HCT116 (cell line): Measurements from ENCODE around the gene CTNNA2. TPM values are rescaled to one million over a fixed set of nuclear protein-coding genes. Genes with fewer than 3 reads are reported as not detected.

Experiments
- ATAC-seq: fragments of 200-7000 bp; cut with Tn5 transposase; 2 replicates; pipeline ENCODE4 v1.9.1; 2020; ENCODE audit warnings: mild to moderate bottlenecking, moderate library complexity
- BruUV-seq: library from RNA; stranded (reverse); fragments of 400-500 nt; replicated peaks from 2 replicates; lab custom pipeline; 2021; lab: Mats Ljungman, UMichigan
- CTCF ChIA-PET: fragments of 300-600 bp; sonication (Branson Sonifier 250); formaldehyde crosslinking; loops from one replicate; lab custom pipeline; 2021; ENCODE audit warnings: antibody characterized with exemption; lab: Charles Lee
- POLR2A ChIA-PET: fragments of 300-600, 350-600 bp; sonication (Branson Sonifier 250); formaldehyde crosslinking; loops from one replicate; lab custom pipeline; 2021; ENCODE audit warnings: antibody characterized with exemption; lab: Charles Lee
- RAD21 ChIA-PET, 2 experiments: fragments of 300-600 bp; sonication (Branson Sonifier 250); formaldehyde crosslinking; loops; one replicate each; lab custom pipeline; 2023; ENCODE audit warnings: low total read pairs in 2 of 2; ENCODE audit not compliant: uncharacterized antibody in 2 of 2, unreplicated experiment in 2 of 2, low non-redundant PET in 1 of 2; lab: Charles Lee
- DNase-seq: peaks from one replicate; pipeline ENCODE4 v3.0.0-alpha.2; 2010; ENCODE audit warnings: low read depth, low spot score
- H2AFZ ChIP-seq: fragments of 200-600 bp; shearing (Covaris generic), sonication (generic); 2 replicates; pipeline ENCODE4 v1.6.1; 2017; ENCODE audit warnings: low read depth, mixed run types, mixed read lengths, antibody characterized with exemption, low read length; ENCODE audit not compliant: poor library complexity, severe bottlenecking
- H3K27ac ChIP-seq: 2 replicates; pipeline ENCODE4 v1.5.1; 2012; ENCODE audit warnings: low read depth, low read length
- H3K27me3 ChIP-seq: fragments of 200-600 bp; sonication (generic); 2 replicates; pipeline ENCODE4 v1.6.1; 2016; ENCODE audit warnings: mixed run types, low read length, mixed read lengths; ENCODE audit not compliant: insufficient read depth
- H3K36me3 ChIP-seq, 2 experiments: fragments of 200-500 bp in 1 of 2; fragments of 200-600 bp in 1 of 2; sonication (Bioruptor generic) in 1 of 2; sonication (generic) in 1 of 2; 2 replicates each; pipeline versions ENCODE4 v1.5.1 to v1.6.1; 2014 to 2016; ENCODE audit warnings: low read length in 2 of 2, inconsistent platforms in 1 of 2, mixed read lengths in 1 of 2, mixed run types in 1 of 2; ENCODE audit not compliant: insufficient read depth in 2 of 2, control insufficient read depth in 1 of 2
- H3K4me1 ChIP-seq, 2 experiments: fragments of 200-600 bp in 1 of 2; sonication (generic) in 1 of 2; 2 replicates each; pipeline versions ENCODE4 v1.5.1 to v1.6.1; 2012 to 2017; ENCODE audit warnings: low read length in 2 of 2, inconsistent platforms in 1 of 2, mild to moderate bottlenecking in 1 of 2, mixed read lengths in 1 of 2, mixed run types in 1 of 2, moderate library complexity in 1 of 2; ENCODE audit not compliant: insufficient read depth in 2 of 2, control insufficient read depth in 1 of 2
- H3K4me2 ChIP-seq: fragments of 200-600 bp; sonication (generic); 2 replicates; pipeline ENCODE4 v1.6.1; 2017; ENCODE audit warnings: mixed run types, low read length, mixed read lengths
- H3K4me3 ChIP-seq, 2 experiments: fragments of 200-600 bp in 1 of 2; sonication (generic) in 1 of 2; replicated peaks in 1 of 2; 2 replicates each; pipeline ENCODE4 v1.5.1; 2011 to 2016; ENCODE audit warnings: low read length in 2 of 2, control low read depth in 1 of 2, low read depth in 1 of 2, mild to moderate bottlenecking in 1 of 2, mixed read lengths in 1 of 2, mixed run types in 1 of 2
- H3K79me2 ChIP-seq: fragments of 200-600 bp; sonication (generic); 2 replicates; pipeline ENCODE4 v1.6.1; 2017; ENCODE audit warnings: mild to moderate bottlenecking, mixed run types, low read length, moderate library complexity, mixed read lengths; ENCODE audit not compliant: insufficient read depth
- H3K9ac ChIP-seq: fragments of 200-600 bp; sonication (generic); 2 replicates; pipeline ENCODE4 v1.6.1; 2016; ENCODE audit warnings: low read length, mixed read lengths
- H3K9me2 ChIP-seq: fragments of 200-600 bp; sonication (generic), shearing (Covaris generic); 2 replicates; pipeline ENCODE4 v1.6.1; 2017; ENCODE audit warnings: mixed run types, mild to moderate bottlenecking, moderate library complexity; ENCODE audit not compliant: insufficient read depth
- H3K9me3 ChIP-seq, 2 experiments: fragments of 200-500 bp in 1 of 2; fragments of 200-600 bp in 1 of 2; sonication (Bioruptor generic) in 1 of 2; sonication (generic) in 1 of 2; 2 replicates each; pipeline ENCODE4 v1.6.1; 2014 to 2017; ENCODE audit warnings: low read length in 2 of 2, mixed read lengths in 2 of 2, inconsistent platforms in 1 of 2, low read depth in 1 of 2, mild to moderate bottlenecking in 1 of 2, mixed run types in 1 of 2, moderate library complexity in 1 of 2; ENCODE audit not compliant: control insufficient read depth in 1 of 2, insufficient read depth in 1 of 2
- H4K20me1 ChIP-seq: fragments of 200-600 bp; sonication (generic), shearing (Covaris generic); 2 replicates; pipeline ENCODE4 v1.6.1; 2017; ENCODE audit warnings: mixed run types, mild to moderate bottlenecking, moderate library complexity; ENCODE audit not compliant: insufficient read depth
- CEBPB ChIP-seq: IDR thresholded peaks from 2 replicates; pipeline ENCODE4 v1.6.1; 2012; ENCODE audit warnings: low read depth
- EGR1 ChIP-seq: IDR thresholded peaks from 2 replicates; pipeline ENCODE4 v1.6.1; 2012; ENCODE audit warnings: low read depth
- POLR2A ChIP-seq: IDR thresholded peaks from 2 replicates; pipeline ENCODE4 v1.7.0; 2011; ENCODE audit warnings: borderline replicate concordance; ENCODE audit not compliant: insufficient read depth, insufficient read length; ENCODE audit errors: extremely low read depth
- RAD21 ChIP-seq: IDR thresholded peaks from 2 replicates; pipeline ENCODE4 v1.6.1; 2012; ENCODE audit warnings: low read depth, mild to moderate bottlenecking
- SIN3A ChIP-seq: IDR thresholded peaks from 2 replicates; pipeline ENCODE4 v1.6.1; 2012; ENCODE audit warnings: low read depth
- SRF ChIP-seq: IDR thresholded peaks from 2 replicates; pipeline ENCODE4 v1.6.1; 2012; ENCODE audit warnings: low read depth
- YY1 ChIP-seq: IDR thresholded peaks from 2 replicates; pipeline ENCODE4 v1.6.1; 2011; ENCODE audit warnings: low read length, low read depth, moderate library complexity, mild to moderate bottlenecking; ENCODE audit not compliant: insufficient replicate concordance; ENCODE audit errors: extremely low read depth
- ZNF274 ChIP-seq: fragments of 200-500 bp; sonication (Bioruptor generic); IDR thresholded peaks from 2 replicates; pipeline ENCODE4 v1.6.1; 2014; ENCODE audit warnings: mild to moderate bottlenecking, low read depth, low read length, inconsistent platforms
- intact Hi-C: fragments of 100-400 bp; cut with micrococcal nuclease; formaldehyde crosslinking; loops from 2 replicates; pipeline ENCODE4 v1.10.0; 2022
- total RNA-seq: library from RNA; stranded (reverse); gene quantifications from one replicate; pipeline ENCODE4 v1.2.1, GENCODE V29; 2021; ENCODE audit not compliant: unreplicated experiment

Gene CTNNA2
- total RNA-seq, 1 experiment from 2014 or later = not detected

GRCh38 chr2:79770926-79771325, 258.1 kb downstream of the CTNNA2 start:
- no peaks in the 10 kb centered on the region for H3K36me3 ChIP-seq
- no peaks in the 10 kb centered on the region for H4K20me1 ChIP-seq
- H3K9ac ChIP-seq = no peak overlapping the region
- intact Hi-C loops = no loop called here
- BruUV-seq = no TSS peak
- TF ChIP-seq SRF = no peak
- no peaks in the 10 kb centered on the region for H3K27me3 ChIP-seq
- H3K79me2 ChIP-seq = no peaks in the 10 kb centered on the region
- CTCF ChIA-PET = no interaction called here
- no peak overlapping the region for H3K4me3 ChIP-seq
- no peak overlapping the region for H3K27ac ChIP-seq
- H2AFZ ChIP-seq = no peak overlapping the region
- H3K4me1 ChIP-seq = no peaks in the 10 kb centered on the region
- POLR2A ChIA-PET = no interaction called here
- H3K9me2 ChIP-seq = no peaks in the 10 kb centered on the region
- RAD21 ChIA-PET = no interaction called here
- DNase-seq (no peak), ATAC-seq (no peak)
- no peak overlapping the region for H3K4me2 ChIP-seq
- H3K9me3 ChIP-seq = peaks cover 14 to 15% of the 10 kb centered on the region in 2 experiments; a peak in 2 of 4 replicates

GRCh38 chr2:79771493-79771892, 258.6 kb downstream of the CTNNA2 start:
- H3K9me2 ChIP-seq = no peaks in the 10 kb centered on the region
- H3K4me1 ChIP-seq = no peaks in the 10 kb centered on the region
- no peaks in the 10 kb centered on the region for H3K36me3 ChIP-seq
- H3K4me3 ChIP-seq = no peak overlapping the region
- no peak overlapping the region for H2AFZ ChIP-seq
- no TSS peak for BruUV-seq
- intact Hi-C loops = no loop called here
- no peak overlapping the region for H3K27ac ChIP-seq
- no peaks in the 10 kb centered on the region for H3K27me3 ChIP-seq
- POLR2A ChIA-PET = no interaction called here
- H4K20me1 ChIP-seq = no peaks in the 10 kb centered on the region
- H3K4me2 ChIP-seq = no peak overlapping the region
- no peak for DNase-seq
- TF ChIP-seq EGR1 (no peak), RAD21 (no peak), ZNF274 (no peak), SIN3A (no peak), CEBPB (no peak), POLR2A (no peak), YY1 (no peak)
- TF ChIP-seq, all 23 proteins: peak for 0
- ChIA-PET RAD21 (no interaction called here), CTCF (no interaction called here)
- ATAC-seq = no peak
- Histone ChIP-seq H3K9ac (no peak overlapping the region), H3K79me2 (no peaks in the 10 kb centered on the region), H3K9me3 (peaks cover 15% of the 10 kb centered on the region in 2 experiments; a peak in 2 of 4 replicates)
